GM21737 (cell line): ENCODE measurements around the gene ADD1.

Experiments
- ATAC-seq: cut with Tn5 transposase; IDR thresholded peaks from one replicate; pipeline ENCODE4 v1.9.1; 2021; ENCODE audit warnings: mild to moderate bottlenecking, moderate library complexity; ENCODE audit not compliant: unreplicated experiment

Gene ADD1

DNA sequence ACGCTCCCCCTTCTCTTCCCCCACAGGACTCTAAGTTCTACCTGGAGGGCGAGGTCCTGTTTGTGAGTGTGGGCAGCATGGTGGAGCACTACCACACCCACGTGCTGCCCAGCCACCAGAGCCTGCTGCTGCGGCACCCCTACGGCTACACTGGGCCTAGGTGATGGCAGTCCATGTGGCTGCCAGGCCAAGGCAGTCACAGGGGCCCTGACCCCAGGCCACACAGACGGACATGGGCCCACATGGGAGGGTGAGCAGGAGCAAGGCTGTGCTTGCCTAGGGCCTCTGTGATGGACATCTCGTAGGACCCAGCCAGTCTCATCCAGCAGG lies 10.0 kb upstream of the ADD1 start:
- ATAC-seq, result no peak

DNA sequence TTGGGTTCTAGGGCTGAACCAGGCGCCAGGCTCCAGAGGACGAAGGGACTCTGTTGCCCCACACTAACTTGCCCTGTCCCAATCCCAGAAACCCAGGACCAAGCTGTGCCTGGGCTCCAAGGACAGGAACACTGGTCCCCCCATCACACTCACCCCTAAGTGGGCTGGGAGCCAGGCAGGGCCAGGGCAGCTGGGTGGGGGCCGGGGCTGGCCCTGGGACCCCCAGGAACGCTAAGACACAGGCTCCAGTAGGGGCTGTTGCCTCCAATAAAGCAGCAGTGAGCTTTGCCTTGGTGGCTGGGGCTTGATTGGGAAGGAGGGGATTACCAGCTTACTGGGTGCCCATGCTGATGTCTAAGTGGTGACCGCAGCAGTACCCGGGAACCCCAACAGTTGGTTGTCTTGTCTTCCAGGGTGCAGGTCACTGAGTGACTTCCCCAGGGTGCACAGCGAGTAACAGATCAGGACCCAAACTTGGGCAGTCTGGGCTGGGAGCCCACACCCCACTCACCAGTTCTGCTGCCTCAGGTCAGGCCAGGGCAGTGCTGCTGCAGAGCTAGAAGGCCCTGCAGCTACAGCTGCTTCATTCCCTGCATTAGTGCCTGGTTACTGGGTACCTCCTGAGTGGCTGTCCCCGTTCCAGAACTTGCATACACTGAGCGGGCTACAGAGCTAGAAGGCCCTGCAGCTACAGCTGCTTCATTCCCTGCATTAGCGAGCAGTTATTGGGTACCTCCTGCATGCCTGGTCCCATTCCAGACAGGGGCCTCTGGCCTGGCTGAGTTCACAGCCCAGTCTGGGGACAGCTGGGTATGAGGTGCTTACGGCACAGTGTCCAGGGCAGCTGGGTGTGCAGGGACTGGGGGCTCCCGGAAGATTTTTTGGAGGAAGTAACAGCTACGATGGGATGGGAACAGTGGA lies 9.4 kb upstream of the ADD1 start:
- peak; percentile 1 for ATAC-seq

DNA sequence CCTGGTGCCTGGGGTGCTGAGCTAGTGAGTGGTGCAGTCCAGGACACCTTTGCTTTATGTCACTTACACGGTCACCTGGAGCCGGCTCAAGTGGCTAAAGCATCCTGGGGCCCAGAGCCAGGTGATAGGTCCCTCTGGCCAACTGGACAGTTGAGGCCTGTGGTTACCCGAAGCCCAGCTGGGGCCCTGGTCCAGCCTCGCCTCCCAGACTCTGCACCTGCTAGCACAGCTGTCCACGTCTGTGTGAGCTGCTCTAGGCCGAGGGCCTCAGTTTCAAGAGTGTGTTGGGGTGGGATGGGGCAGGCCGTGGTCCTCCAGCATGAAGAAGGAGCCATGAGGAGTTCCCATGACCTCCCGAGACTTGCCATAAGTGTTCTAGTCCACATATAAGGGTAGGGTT lies 7.7 kb upstream of the ADD1 start:
- no peak for ATAC-seq

DNA sequence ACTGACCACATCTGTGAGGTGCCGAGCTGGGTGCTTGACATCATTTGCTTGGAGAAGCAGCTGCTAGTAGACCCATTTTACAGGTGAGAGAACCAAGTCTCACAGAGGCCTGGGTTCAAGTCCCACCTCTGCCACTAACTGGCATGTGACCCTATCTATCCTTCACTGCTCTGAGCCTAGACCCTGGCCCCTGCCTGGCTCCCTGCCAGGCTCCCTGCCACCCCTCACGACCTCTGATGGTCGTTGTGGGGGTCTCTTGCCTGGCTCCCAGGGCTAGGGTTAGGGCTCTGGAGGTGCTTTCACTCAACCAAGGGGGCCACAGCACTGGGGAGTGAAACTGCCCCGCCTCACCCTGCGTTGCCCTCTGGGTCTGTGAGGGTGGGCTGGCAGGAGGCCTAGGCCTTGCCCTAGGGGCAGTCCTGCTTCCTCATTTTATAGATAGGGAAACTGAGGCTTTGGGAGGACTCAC lies 7.2 kb upstream of the ADD1 start:
- ATAC-seq, result no peak

DNA sequence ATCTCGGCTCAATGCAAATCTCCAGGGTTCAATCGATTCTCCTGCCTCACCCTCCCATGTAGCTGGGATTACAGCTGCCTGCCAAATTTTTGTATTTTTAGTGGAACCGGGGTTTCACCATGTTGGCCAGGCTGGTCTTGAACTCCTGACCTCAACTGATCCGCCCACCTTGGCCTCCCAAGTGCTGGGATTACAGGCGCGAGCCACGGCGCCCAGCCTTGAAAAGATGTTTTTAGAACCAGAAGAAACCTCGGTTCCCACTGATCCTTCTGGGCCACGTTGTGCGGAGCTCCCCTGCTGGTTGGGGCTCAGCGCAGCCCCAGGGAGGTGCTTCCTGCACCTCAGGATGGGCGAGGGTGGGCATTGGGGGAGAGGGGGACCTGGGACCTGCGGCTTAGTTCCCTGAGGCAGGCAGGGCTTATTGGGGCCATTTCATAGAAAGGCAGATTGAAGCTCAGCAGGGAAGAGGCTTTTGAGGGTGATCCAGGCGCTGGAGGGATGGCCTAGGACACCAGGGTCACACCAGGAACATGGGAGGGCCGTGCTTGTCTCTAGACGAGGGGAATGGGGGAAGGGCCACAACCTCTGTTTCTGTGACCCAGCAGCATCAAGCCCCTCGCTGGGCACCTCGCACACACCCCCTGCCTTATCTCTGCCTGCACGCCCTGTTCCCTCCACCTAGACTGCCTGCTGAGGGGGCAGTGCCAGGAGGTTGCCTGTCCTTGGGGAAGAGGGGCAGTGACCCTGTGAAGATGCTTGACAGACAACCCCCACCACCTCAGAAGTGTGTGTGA lies 6.3 kb upstream of the ADD1 start:
- ATAC-seq, result no peak

- no peak for ATAC-seq
These were observed 5.6 kb upstream of the ADD1 start for GRCh38 chr4:2837904-2838496.

DNA sequence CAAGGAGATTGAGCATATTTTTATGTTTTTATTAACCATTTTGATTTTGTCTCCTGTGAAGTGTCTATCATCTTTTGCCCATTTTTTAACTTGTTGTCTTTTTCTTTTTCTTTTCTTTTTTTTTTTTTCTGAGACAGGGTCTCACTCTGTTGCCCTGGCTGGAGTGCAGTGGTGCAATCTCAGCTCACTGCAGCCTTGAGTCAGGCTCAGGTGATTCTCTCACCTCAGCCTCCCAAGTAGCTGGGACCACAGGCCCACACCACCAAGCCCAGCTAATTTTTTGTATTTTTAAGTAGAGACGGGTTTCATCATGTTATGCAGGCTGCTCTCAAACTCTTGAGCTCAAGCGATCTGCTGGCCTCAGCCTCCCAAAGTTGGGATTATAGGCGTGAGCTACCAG lies 4.6 kb upstream of the ADD1 start:
- no peak for ATAC-seq

DNA sequence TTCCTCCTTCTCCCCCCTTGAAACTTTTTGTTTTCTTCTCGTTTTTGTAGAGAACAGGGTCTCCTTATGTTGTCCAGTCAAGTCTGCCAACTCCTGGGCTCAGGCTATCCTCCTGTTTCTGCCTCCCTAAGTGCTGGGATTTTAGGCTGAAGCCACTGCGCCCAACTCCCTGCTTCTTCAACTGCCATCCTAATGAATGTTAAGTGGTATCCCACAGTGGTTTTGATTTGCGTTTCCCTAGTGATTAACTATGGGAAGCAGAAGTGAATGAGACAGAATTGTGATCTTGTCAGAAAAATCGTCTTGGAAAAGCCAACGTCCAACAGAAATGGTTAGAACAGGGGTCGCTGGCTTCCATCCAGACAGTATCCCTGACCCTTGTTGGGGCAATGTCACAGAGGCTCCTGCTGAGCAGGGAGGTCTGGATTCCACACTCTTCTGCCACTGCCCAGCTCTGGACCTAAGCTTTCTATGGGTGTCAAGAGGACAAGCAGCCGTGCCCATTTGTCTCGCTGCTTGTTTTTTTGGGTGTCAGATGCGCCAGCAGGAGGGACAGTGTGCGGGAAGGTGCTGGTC lies 869 bp upstream of the ADD1 start:
- no peak for ATAC-seq

DNA sequence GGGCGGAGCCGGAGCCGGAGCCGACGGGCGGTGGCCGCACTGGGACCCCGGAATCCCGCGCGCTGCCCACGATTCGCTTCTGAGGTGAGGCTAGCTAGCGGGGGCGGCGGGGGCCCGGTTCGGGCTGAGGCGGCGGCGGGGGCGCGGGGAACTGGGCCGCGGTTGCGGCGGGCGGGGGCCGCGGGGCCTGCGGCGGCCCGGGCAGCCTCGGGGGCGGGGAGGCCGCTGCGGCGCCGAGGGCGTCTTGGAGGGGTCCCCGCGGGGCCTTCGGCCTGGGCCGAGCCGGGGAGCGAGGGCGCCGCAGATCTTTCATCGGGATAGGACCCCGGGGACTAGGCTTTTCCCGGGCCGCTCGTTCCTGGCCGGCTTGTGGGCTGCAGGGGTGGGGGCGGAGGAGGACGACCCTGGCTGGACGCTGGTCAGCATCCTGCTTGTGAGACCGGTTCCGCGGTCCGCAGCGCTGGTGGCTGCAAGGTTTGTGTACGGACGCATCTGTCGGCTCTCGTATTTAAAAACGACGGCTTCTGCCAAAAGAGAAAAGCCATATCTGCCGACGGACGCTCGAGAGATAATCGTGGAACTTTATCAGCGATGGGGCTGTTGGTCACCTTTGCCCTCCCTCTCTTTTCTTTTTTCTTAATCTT lies 419 bp downstream of the ADD1 start:
- ATAC-seq, result peak; percentile 23

DNA sequence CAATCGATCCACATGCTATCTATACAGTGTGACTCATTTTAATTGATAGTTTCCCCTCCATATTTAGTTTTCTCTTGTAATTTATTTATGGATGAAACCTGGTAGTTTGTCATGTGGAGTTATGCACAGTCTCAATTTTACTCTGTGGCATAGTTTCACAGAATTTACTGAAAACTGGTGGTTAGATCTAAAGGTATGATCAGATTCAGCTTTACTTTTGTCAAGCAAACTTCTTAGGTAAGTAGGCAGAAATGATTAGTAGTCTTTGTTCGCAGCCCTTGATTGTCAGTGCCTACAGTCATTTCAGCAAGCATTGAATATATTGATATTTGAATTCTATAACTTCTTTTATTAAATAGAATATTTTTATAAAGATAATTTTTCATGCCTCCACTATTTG lies 2.5 kb downstream of the ADD1 start:
- ATAC-seq, result no peak

DNA sequence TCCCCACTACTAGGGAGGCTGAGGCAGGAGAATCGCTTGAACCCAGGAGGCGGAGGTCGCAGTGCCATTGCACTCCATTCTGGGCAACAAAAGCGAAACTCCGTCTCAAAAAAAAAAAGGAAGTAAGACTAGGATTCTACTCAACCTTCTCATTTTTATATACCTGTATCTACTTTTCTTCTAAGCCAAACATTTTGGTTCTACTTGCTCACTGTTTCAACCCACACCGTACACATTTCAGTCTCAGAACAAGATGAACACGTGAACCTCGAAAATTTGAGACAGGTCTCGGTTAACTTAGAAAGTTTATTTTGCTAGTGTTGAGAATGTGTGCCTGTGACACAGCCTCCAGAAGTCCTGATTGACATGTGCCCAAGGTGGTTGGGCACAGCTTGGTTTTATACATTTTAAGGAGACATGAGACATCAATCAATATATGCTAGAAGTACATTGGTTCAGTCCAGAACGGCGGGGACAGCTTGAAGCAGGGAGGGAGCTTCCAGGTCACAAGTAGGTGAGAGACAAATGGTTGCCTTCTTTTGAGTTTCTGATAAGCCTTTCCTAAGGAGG lies 3.7 kb downstream of the ADD1 start:
- ATAC-seq, result no peak

- ATAC-seq, result no peak
These were observed 4.8 kb downstream of the ADD1 start for GRCh38 chr4:2848449-2848848.

DNA sequence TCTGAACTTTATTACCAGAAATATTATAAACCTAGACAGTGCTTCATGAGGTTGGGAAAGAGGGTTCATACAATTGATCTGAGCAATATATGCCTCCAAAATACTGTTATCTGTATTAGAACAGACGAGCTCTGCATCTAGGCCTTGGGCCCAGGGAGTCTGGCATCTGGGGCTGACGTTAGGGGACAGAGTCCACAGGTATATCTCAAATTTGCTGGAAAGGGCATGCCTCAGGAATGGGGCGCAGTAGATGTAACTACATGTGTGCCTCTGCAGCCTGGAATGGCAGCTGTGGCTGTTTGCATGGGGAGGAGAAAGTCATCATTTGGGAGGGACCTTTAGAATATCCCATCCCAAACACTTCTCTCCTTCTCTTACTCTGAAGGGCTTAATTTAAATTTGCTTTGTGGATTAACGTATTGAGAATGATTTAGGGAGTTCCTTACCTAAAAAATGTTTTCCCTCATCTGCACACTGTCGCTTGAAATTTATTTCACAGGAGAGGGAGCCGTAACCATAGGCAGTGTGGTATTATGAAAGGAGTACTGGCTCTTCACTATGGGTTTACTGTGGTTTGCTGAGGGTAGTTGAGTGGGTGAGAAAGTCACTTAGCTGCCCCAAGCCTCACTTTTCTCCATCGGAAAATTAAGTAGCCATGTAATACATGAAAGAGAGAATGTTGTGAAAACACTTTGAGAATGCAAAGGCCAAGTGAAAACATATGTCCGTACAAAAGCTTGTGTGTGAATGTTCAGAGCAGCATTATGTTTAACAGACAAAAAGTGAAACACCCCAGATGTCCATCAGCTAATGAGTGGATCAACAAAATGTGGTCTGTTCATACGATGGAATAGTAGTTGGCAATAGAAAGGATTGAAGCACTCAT lies 5.9 kb downstream of the ADD1 start:
- no peak for ATAC-seq

- no peak for ATAC-seq
These were observed 7.5 kb downstream of the ADD1 start for GRCh38 chr4:2850966-2851798.

GRCh38 chr4:2852481-2852921 lies 8.9 kb downstream of the ADD1 start:
- peak; percentile 48 for ATAC-seq

GRCh38 chr4:2855584-2855983 lies 11.9 kb downstream of the ADD1 start:
- no peak for ATAC-seq

- no peak for ATAC-seq
These were observed 12.6 kb downstream of the ADD1 start for GRCh38 chr4:2856266-2856665.

GRCh38 chr4:2857349-2857927 lies 13.8 kb downstream of the ADD1 start:
- ATAC-seq, result no peak
